C4-2B (cell line): ENCODE measurements around the gene ZBED4.

ENCODE experiments used
- H3K27ac ChIP-seq: fragments of 450-650 bp; 2 replicates; pipeline ENCODE4 v1.5.1; 2017
- ZFX ChIP-seq: fragments of 450-650 bp; IDR thresholded peaks from 2 replicates; pipeline ENCODE4 v1.6.1; 2017
- TF ChIP-seq, protein P1 (sequence below): fragments of 450-650 bp; conservative IDR thresholded peaks from 2 replicates; pipeline ENCODE4 v1.5.1; 2017; ENCODE audit warnings: mild to moderate bottlenecking

ZBED4 gene

DNA sequence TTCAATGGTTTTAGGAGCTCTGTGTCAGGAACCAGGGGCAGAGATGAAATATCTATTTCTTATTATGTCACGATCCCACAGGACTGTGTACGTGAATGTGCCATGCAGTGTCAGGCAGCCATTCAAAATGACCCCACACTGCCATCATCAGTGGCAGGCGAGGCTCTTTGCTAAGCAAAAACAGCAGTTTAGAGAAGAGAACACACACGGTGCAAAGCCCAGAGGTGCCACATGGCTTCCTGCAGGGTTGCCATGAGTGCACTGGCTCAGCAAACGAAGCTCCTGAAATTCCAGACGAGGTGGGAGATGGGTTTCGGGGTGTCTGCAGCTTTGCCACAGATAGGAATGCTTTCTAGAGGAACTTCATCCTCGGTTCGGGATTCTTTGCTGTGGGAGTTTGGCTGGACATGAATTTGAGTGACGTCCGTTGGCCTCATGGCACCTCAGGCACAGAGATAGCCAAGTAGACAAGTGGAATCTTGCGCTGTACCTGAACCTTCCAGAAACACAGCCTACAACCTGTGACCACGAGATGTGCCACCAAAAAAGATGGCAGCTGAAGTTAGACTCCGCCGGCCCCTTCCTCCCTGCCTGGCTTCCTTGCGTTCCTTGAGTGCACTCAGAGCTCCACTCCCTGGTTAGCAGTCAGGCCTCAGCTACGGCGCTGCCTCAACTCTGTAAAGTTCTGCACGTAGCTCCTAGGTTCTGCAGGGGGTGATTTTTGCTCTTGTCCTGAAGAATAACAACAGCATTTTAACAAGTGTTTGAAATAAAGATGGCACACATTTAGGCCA, 7.8 kb upstream of the ZBED4 start:
- no peak for TF ChIP-seq ZFX
- TF ChIP-seq, protein P1, sequence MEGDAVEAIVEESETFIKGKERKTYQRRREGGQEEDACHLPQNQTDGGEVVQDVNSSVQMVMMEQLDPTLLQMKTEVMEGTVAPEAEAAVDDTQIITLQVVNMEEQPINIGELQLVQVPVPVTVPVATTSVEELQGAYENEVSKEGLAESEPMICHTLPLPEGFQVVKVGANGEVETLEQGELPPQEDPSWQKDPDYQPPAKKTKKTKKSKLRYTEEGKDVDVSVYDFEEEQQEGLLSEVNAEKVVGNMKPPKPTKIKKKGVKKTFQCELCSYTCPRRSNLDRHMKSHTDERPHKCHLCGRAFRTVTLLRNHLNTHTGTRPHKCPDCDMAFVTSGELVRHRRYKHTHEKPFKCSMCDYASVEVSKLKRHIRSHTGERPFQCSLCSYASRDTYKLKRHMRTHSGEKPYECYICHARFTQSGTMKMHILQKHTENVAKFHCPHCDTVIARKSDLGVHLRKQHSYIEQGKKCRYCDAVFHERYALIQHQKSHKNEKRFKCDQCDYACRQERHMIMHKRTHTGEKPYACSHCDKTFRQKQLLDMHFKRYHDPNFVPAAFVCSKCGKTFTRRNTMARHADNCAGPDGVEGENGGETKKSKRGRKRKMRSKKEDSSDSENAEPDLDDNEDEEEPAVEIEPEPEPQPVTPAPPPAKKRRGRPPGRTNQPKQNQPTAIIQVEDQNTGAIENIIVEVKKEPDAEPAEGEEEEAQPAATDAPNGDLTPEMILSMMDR: no peak
- no peak overlapping the region for H3K27ac ChIP-seq

DNA sequence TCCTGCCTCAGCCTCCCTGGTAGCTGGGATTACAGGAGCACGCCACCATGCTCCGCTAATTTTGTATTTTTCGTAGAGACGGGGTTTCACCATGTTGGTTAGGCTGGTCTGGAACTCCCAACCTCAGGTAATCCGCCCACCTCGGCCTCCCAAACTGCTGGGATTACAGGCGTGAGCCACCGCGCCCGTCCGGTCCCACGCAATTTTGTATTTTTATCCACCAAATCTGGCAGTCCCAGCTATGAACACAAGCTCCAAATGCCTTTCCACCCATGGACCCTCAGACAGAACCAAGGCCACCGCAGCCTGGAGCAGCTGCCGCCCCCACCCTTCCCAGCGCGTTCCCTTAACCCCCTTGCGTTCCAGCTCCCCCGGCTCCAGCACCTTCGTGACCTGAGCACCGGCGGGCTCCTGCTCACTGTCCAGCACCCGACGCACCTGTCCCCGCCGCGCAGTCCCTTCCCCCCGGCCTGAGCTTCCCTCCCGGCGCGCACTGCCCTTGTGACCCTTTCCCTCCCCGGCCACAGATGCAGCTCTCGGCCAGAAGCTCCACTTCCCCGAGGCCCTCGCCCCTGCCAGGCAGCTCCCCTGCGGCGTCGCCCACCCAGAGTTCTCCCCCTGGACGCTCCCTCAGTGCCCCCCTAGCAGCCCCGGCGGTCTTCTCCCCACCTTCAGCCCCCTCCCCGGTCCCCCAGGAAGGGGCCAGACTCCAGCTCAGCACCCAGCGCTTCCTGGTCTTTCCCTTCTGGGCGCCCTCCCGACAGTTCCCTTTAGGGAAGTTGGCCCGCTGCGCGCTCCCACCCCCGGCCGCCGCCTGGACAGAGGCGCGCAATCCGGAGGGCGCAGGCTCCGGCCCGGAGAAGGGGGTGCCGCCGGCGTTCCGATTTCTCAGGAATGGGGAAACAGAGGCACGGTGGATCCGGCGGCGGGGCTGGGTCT, 5.6 kb upstream of the ZBED4 start:
- no peak overlapping the region for H3K27ac ChIP-seq
- TF ChIP-seq, protein P1: no peak
- no peak for TF ChIP-seq ZFX

DNA sequence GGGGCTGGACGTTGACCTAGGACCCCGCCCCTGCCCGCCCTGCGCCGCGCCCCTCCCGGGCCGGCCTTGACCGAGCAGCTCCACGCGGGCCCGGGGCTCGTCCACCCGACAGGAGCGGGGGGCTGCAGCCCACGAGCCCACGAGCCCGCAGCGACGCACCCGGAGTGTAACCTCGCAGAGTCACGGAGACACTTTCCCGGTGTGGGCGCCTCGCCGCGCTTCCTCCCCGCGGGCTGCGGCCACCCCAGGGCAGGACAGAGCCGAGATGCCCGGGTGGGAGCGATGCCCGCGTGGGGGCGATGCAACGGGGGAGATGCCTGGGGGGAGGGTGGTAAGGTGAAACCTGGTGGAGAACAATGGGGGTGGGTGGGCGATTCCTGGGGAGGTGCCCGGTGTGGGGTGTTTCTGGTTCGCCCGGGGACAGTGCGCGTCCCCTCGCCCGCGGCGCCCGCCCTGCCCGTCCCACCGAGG, 4.9 kb upstream of the ZBED4 start:
- TF ChIP-seq, protein P1: no peak
- TF ChIP-seq ZFX: no peak

DNA sequence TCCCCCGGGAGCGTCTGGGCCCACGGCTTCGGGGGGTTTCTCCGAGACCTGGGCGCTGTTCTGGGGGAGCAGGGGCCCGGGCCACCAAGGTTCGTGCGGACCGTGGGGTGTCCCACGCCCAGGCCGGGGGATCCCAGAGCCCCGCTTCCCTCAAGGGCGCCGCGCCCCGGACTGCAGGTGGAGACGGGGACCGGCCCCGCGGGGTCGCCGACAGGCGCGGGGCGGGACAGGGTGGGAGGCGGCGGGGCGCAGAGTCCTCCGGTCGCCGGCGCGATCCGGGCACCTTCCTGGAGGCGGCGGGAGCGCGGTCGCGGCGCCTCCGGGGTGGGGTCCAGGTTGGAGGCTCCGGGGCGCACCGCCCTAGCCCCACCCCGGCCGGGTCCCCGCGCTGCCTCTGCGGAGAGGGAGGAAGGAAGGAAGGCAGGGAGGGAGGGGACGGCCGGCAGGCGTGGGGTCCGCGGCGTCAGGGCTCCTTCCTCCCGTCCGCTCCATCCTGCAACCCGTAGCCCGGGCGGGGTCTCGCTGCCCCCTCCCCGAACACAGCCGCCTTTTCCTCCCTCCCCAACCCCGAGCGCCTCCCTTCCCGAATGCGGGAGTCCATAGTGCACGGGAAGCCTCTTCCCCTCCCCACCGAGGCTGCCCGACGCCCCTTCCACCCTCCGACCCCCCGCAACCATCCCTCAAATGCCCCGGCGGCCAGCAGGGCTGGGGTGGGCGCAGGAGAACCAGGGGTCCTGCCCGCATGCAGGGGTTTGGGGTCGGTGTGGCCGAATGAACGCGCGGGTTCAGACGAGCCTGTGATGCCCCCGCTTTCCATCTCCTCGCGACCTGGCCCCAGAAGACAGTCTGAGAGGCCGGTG, 4.3 kb upstream of the ZBED4 start:
- TF ChIP-seq, protein P1: no peak
- TF ChIP-seq ZFX: no peak
- H3K27ac ChIP-seq: no peak overlapping the region

More for the DNA sequence above, 4.9 kb upstream of the ZBED4 start:
- no peak overlapping the region for H3K27ac ChIP-seq

DNA sequence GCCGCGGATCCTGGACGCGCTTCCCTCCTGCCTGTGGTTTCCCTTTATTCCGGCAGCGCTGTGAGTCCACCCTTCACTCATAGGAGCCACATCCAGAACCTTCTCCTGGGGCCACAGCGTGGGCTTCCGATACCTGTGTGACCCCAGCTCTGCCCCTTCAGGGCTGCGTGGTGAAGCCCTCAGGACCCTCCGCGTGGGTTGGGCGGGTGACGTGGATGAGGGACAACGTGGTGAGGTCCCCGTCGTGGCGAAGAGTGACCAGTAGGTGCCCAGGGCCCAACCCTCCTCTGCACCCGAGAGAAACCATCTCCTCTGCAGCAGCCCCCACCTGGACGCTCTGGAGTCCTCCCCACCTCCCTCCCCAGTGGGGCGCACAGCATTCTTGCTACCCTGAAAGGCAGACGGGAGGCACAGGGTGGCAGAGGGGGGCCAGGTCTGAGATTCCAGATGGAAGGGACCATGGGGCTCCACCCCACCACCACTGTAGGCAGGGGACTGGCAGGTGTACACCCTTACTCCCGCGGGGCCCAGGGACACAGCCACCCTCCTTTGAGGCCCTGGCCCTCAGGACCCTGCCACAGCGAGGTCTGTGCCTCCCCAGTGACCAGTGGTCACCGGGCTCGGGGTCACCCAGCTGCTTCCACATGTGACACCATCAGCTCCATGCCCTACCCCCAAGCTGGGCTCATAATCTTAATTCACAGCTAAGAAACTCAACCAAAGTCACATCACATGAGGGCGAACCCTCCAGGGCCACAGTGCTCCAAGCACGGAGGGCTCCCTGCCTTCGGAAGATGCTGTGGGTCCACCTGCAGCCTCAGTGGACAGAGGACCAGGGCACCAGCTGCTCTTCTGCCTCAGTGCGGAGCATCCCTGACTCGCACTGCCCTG, 3.4 kb upstream of the ZBED4 start:
- H3K27ac ChIP-seq: no peak overlapping the region
- TF ChIP-seq ZFX: no peak
- TF ChIP-seq, protein P1: no peak
